Glutamatergic neuron (in vitro differentiated cells): Measurements from ENCODE around the gene SCFD1. TPM values are rescaled to one million over a fixed set of nuclear protein-coding genes. Genes with fewer than 3 reads are reported as not detected.
"Not testable (repeated sequence)": the region's sequence is repeated elsewhere in the genome, so short reads cannot be mapped to it uniquely, and the experiment has no call there.

Source experiments
- DNase-seq: peaks from one replicate; pipeline ENCODE4 v3.0.0; 2022
- H3K27ac Mint-ChIP-seq: one replicate; pipeline ENCODE4 v1.8.0; 2020; ENCODE audit warnings: mild to moderate bottlenecking, mixed read lengths, inconsistent platforms; ENCODE audit not compliant: unreplicated experiment
- H3K27me3 Mint-ChIP-seq: one replicate; pipeline ENCODE4 v1.8.0; 2020; ENCODE audit warnings: mild to moderate bottlenecking, moderate library complexity, mixed read lengths, inconsistent platforms; ENCODE audit not compliant: unreplicated experiment
- H3K36me3 Mint-ChIP-seq: one replicate; pipeline ENCODE4 v1.8.0; 2020; ENCODE audit warnings: mild to moderate bottlenecking, mixed read lengths, inconsistent platforms; ENCODE audit not compliant: unreplicated experiment
- H3K4me1 Mint-ChIP-seq: one replicate; pipeline ENCODE4 v1.8.0; 2020; ENCODE audit warnings: mild to moderate bottlenecking, low read depth, mixed read lengths, inconsistent platforms; ENCODE audit not compliant: unreplicated experiment
- H3K4me3 Mint-ChIP-seq: one replicate; pipeline ENCODE4 v1.8.0; 2020; ENCODE audit warnings: mild to moderate bottlenecking, mixed read lengths, inconsistent platforms; ENCODE audit not compliant: unreplicated experiment
- H3K9me3 Mint-ChIP-seq: one replicate; pipeline ENCODE4 v1.8.0; 2020; ENCODE audit warnings: mild to moderate bottlenecking, moderate library complexity, mixed read lengths, inconsistent platforms; ENCODE audit not compliant: unreplicated experiment
- total RNA-seq: library from RNA; stranded (reverse); fragmentation: NEBNext Ultra II Directional; extraction: Animal tissue kit (Norgen Biotek cat#: 25700); gene quantifications from one replicate; pipeline ENCODE4 v1.2.1, GENCODE V29; 2021; ENCODE audit not compliant: unreplicated experiment
- TF ChIP-seq, protein P1 (sequence below): fragments of 200-600 bp; sonication (generic); IDR thresholded peaks from one replicate; pipeline ENCODE4 v1.5.0; 2021; ENCODE audit not compliant: partially characterized antibody, unreplicated experiment

Gene SCFD1
- total RNA-seq, 1 donor from 2014 or later, result 68.9 TPM

DNA sequence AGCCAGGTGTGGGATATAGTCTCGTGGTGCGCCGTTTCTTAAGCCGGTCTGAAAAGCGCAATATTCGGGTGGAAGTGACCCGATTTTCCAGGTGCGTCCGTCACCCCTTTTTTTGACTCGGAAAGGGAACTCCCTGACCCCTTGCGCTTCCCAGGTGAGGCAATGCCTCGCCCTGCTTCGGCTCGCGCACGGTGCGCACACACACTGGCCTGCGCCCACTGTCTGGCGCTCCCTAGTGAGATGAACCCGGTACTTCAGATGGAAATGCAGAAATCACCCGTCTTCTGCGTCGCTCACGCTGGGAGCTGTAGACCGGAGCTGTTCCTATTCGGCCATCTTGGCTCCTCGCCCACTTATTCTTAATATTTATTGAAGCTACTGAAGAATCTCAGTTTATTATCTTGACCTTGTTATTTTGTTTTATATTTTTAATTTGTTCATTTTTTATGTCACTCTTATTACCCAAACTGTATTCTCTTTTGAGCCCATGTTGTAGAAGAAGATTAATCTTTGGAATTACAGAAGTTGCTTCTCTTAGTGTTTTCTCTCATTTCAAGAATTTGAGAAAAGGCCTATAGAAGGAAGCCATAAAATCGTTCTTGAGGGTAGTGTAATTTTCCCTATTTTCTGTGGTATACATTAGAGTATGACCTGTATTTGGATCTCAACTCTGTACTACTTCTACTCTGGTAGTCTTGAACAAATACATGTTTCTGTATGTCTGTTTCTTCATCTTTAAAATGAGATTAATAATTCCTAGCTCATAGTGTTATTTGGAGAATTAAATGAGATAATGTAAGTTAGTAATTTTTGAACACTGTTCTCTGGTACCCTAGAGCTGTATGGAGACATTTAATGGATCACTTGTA is 68.6 kb downstream of the SCFD1 start:
- DNase-seq, result peak; percentile 33
- H3K27me3 Mint-ChIP-seq, H3K4me1 Mint-ChIP-seq, H3K36me3 Mint-ChIP-seq, H3K9me3 Mint-ChIP-seq: not testable (repeated sequence)
- Mint-ChIP-seq H3K4me3 (peak overlapping the region; percentile 82), H3K27ac (peak overlapping the region; percentile 72)
- TF ChIP-seq, protein P1, sequence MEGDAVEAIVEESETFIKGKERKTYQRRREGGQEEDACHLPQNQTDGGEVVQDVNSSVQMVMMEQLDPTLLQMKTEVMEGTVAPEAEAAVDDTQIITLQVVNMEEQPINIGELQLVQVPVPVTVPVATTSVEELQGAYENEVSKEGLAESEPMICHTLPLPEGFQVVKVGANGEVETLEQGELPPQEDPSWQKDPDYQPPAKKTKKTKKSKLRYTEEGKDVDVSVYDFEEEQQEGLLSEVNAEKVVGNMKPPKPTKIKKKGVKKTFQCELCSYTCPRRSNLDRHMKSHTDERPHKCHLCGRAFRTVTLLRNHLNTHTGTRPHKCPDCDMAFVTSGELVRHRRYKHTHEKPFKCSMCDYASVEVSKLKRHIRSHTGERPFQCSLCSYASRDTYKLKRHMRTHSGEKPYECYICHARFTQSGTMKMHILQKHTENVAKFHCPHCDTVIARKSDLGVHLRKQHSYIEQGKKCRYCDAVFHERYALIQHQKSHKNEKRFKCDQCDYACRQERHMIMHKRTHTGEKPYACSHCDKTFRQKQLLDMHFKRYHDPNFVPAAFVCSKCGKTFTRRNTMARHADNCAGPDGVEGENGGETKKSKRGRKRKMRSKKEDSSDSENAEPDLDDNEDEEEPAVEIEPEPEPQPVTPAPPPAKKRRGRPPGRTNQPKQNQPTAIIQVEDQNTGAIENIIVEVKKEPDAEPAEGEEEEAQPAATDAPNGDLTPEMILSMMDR, result peak; percentile 45

GRCh38 chr14:30691751-30692398 is 69.8 kb downstream of the SCFD1 start:
- TF ChIP-seq, protein P1, result no peak
- Mint-ChIP-seq H3K4me3 (no peak overlapping the region), H3K27ac (no peak overlapping the region), H3K27me3 (peaks cover 2% of the 10 kb centered on the region), H3K4me1 (peaks cover 2% of the 10 kb centered on the region), H3K9me3 (peaks cover 2% of the 10 kb centered on the region), H3K36me3 (no peaks in the 10 kb centered on the region)
- DNase-seq, result no peak

DNA sequence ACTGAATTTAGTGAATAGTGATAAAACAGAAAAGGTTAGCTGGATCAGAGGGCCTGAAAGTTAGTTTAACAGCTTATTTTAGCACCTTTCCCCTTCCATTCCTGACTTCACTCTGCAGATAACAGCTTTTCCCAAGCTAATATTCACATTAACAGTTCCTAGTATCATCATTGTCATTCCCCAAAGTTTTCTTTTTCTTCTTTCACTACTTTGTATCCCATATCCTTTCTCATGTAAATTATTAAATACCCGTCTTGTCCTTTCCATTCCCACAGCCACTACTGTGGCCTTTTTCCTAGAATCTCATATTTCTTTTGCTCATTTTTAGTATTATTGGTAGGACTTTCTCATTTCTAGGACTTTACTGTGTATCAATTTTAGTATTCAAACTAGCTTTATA is 70.5 kb downstream of the SCFD1 start:
- H3K4me1 Mint-ChIP-seq, result peaks cover 2% of the 10 kb centered on the region
- TF ChIP-seq, protein P1, result no peak
- H3K9me3 Mint-ChIP-seq, result peaks cover 2% of the 10 kb centered on the region
- peaks cover 2% of the 10 kb centered on the region for H3K27me3 Mint-ChIP-seq
- no peak overlapping the region for H3K4me3 Mint-ChIP-seq
- H3K27ac Mint-ChIP-seq, result no peak overlapping the region
- no peak for DNase-seq
- H3K36me3 Mint-ChIP-seq, result no peaks in the 10 kb centered on the region

GRCh38 chr14:30698463-30698862 is 76.3 kb downstream of the SCFD1 start:
- TF ChIP-seq, protein P1, result no peak
- Mint-ChIP-seq H3K27me3 (no peaks in the 10 kb centered on the region), H3K36me3 (no peaks in the 10 kb centered on the region), H3K9me3 (no peaks in the 10 kb centered on the region), H3K4me1 (no peaks in the 10 kb centered on the region), H3K27ac (no peak overlapping the region), H3K4me3 (no peak overlapping the region)
- DNase-seq, result no peak

GRCh38 chr14:30706704-30707103 is 84.6 kb downstream of the SCFD1 start:
- TF ChIP-seq, protein P1, result no peak
- Mint-ChIP-seq H3K27me3 (no peaks in the 10 kb centered on the region), H3K36me3 (no peaks in the 10 kb centered on the region), H3K27ac (no peak overlapping the region), H3K4me3 (no peak overlapping the region), H3K9me3 (no peaks in the 10 kb centered on the region), H3K4me1 (no peaks in the 10 kb centered on the region)
- DNase-seq, result no peak
